Measurements from ENCODE around the gene CFAP91. TPM values are rescaled to one million over a fixed set of nuclear protein-coding genes. Genes with fewer than 3 reads are reported as not detected.

CFAP91 gene
- total RNA-seq, 6 experiments from 2014 or later = 0.09 to 5.7 (median 1.1) TPM

DNA sequence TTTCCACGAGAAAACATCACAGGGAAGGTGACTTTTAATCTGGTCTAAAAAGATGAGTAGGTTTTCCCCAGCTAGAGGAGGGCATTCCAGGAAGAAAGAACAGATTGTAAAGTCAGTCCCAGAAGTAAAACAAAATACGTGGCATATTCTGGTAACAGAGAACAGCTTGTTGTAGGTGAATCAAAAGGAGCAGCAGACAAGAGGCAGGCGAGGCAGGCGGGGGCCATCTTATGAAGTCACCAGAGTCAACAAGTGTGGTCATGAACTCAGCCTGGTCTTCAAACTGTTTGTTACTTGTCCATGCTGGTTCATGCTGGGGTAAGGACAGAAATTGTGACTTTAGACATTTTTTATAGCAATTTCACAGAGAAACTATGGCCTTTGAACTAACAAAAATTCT lies 38.5 kb upstream of the CFAP91 start:
- H3K36me3 ChIP-seq = peaks cover 0 to 4% (median 2%) of the 10 kb centered on the region in 4 donors
- no peak overlapping the region for H3K4me3 ChIP-seq
- H3K27me3 ChIP-seq = no peaks in the 10 kb centered on the region
- no peak for DNase-seq
- no peaks in the 10 kb centered on the region for H3K4me1 ChIP-seq
- intact Hi-C loops (cut with DNase I) = no loop called here
- TF ChIP-seq POLR2A (IDR thresholded peaks at IDR 0.05) = no peak
- TF ChIP-seq, protein P1, sequence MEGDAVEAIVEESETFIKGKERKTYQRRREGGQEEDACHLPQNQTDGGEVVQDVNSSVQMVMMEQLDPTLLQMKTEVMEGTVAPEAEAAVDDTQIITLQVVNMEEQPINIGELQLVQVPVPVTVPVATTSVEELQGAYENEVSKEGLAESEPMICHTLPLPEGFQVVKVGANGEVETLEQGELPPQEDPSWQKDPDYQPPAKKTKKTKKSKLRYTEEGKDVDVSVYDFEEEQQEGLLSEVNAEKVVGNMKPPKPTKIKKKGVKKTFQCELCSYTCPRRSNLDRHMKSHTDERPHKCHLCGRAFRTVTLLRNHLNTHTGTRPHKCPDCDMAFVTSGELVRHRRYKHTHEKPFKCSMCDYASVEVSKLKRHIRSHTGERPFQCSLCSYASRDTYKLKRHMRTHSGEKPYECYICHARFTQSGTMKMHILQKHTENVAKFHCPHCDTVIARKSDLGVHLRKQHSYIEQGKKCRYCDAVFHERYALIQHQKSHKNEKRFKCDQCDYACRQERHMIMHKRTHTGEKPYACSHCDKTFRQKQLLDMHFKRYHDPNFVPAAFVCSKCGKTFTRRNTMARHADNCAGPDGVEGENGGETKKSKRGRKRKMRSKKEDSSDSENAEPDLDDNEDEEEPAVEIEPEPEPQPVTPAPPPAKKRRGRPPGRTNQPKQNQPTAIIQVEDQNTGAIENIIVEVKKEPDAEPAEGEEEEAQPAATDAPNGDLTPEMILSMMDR (IDR thresholded peaks at IDR 0.05) = no peak
- ATAC-seq = no peak
- H3K27ac ChIP-seq = no peak overlapping the region
- H3K9me3 ChIP-seq = no peaks in the 10 kb centered on the region
- WGBS (ENCODE audit: insufficient coverage, low coverage, low lambda C conversion rate, missing lambda C conversion rate) = 84% methylated on average over 4 of the region's 4 CpGs

DNA sequence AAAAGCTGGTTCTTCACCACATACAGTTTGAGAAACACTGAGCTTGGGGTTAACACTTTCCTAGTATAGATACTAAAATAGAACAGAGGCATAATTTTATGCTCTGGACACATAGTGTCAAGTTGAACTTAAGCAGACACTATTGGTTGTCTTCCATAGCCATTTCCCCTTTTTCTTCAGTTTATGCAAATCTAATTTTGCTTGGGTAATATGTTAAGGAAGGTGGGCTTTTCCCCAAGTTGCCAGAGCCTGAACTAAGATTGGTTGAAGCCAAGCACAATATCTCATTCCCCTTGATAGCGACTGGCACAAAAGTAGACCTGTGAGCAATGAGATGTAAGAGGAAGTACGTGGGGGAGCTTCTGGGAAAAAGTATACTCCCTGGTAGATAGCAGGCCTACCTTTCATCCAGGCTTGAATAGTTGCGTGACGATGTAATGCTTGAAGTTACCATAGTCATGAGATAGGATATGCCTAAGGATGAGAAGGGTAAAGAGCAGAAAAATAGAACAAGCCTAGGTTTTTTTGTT lies 37.9 kb upstream of the CFAP91 start:
- H3K27ac ChIP-seq = no peak overlapping the region
- peaks cover 0 to 4% (median 2%) of the 10 kb centered on the region in 4 donors for H3K36me3 ChIP-seq
- H3K4me3 ChIP-seq = no peak overlapping the region
- 91% methylated on average over 4 of the region's 4 CpGs for WGBS (ENCODE audit: insufficient coverage, low coverage, low lambda C conversion rate, missing lambda C conversion rate)
- TF ChIP-seq, protein P1 (IDR thresholded peaks at IDR 0.05) = no peak
- TF ChIP-seq POLR2A (IDR thresholded peaks at IDR 0.05) = no peak
- no peaks in the 10 kb centered on the region for H3K9me3 ChIP-seq
- ATAC-seq (no peak), DNase-seq (no peak)
- no peaks in the 10 kb centered on the region for H3K4me1 ChIP-seq
- H3K27me3 ChIP-seq = no peaks in the 10 kb centered on the region
- intact Hi-C loops (cut with DNase I) = no loop called here

DNA sequence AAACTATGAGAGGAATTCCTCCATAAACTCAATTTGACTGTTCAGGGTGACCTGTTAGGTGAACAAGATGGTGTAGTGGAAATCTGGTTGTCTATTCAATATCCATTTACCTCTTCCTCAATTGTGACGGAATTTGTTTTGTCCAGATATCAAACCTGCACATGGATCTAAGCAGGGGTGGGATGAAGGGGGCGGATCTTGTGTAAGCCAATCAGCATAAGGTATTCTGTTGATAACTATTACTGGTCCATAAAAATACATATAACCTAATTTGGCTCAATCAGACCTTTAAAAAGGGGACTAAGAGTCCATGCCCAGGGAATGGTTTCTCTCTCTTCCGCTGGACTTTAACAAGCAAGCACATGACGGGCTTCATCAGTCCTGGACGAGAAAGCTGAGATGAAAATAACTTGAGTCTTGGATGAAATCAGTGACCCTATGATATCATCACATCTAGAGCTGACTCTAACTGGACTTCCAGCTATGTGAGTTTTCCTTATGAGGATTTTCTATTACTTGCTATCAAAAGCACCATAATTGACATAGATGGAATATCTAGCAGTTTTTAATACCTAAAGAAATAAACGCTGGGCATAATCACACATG lies 36.8 kb upstream of the CFAP91 start:
- intact Hi-C loops (cut with DNase I) = no loop called here
- no peaks in the 10 kb centered on the region for H3K4me1 ChIP-seq
- WGBS (ENCODE audit: insufficient coverage, low coverage, low lambda C conversion rate, missing lambda C conversion rate) = 96% methylated on average over 4 of the region's 6 CpGs
- no peak overlapping the region for H3K4me3 ChIP-seq
- ATAC-seq (no peak), DNase-seq (no peak)
- TF ChIP-seq POLR2A (IDR thresholded peaks at IDR 0.05) = no peak
- TF ChIP-seq, protein P1 (IDR thresholded peaks at IDR 0.05) = no peak
- H3K27me3 ChIP-seq = no peaks in the 10 kb centered on the region
- H3K36me3 ChIP-seq = peaks cover 0 to 9% (median 2%) of the 10 kb centered on the region in 4 donors
- no peaks in the 10 kb centered on the region for H3K9me3 ChIP-seq
- H3K27ac ChIP-seq = no peak overlapping the region

DNA sequence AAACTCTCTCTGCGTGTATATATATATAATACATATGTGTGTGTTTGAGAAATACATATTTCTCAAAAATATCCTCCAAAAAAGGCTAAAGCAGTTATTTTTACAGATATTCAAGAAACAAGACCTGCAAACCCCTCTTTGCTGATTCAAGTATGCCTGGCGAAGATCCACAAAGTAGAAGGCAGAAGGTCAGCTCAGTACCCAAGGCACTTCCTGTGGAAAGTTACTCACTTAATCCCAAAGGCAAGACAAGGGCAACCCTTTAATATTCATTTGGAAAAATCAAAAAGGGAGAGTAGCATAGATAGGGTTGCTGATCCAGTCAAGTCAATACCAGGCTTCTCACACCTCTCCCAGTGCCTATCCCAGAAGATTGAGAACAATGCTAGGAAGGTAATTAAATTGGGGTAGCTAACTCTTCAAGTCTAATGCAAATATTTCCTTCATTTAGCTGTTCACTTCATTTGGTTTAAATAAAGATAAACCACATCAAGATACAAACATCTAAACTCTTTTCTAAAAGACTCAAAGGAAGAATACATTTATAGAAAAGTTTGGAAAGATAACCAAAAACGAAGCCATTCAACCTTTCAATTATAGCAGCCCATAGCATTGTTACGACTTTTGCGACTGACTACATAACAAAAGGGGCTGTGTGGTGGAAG lies 32.8 kb upstream of the CFAP91 start:
- TF ChIP-seq POLR2A (IDR thresholded peaks at IDR 0.05) = no peak
- TF ChIP-seq, protein P1 (IDR thresholded peaks at IDR 0.05) = no peak
- no peak overlapping the region for H3K27ac ChIP-seq
- 96% methylated on average over 5 of the region's 5 CpGs for WGBS (ENCODE audit: insufficient coverage, low coverage, low lambda C conversion rate, missing lambda C conversion rate)
- no peak overlapping the region for H3K4me3 ChIP-seq
- peaks cover 0 to 37% (median 9%) of the 10 kb centered on the region in 4 donors for H3K36me3 ChIP-seq
- ATAC-seq (peak in 1 of 4 donors; percentile 19), DNase-seq (no peak)
- intact Hi-C loops (cut with DNase I) = no loop called here
- H3K9me3 ChIP-seq = no peaks in the 10 kb centered on the region
- H3K27me3 ChIP-seq = no peaks in the 10 kb centered on the region
- H3K4me1 ChIP-seq = no peaks in the 10 kb centered on the region
